Neuronal stem cell (in vitro differentiated cells): ENCODE data around the gene TRPV4.

Experiments
- DNase-seq: peaks from one replicate; pipeline ENCODE4 v3.0.0-alpha.2; 2013; ENCODE audit warnings: low spot score
- H2AFZ ChIP-seq: one replicate; pipeline ENCODE4 v1.6.1; 2013; ENCODE audit warnings: mild to moderate bottlenecking, low read length, inconsistent platforms
- H2AK5ac ChIP-seq: 2 replicates; pipeline ENCODE4 v1.6.1; 2013; ENCODE audit warnings: low read depth, mild to moderate bottlenecking, inconsistent platforms, low read length, moderate library complexity, mixed read lengths
- H2BK120ac ChIP-seq: 2 replicates; pipeline ENCODE4 v1.6.1; 2013; ENCODE audit warnings: low read depth, mild to moderate bottlenecking, inconsistent platforms, low read length, moderate library complexity, mixed read lengths
- H2BK12ac ChIP-seq: one replicate; pipeline ENCODE4 v1.6.1; 2013; ENCODE audit warnings: low read length, inconsistent platforms
- H2BK15ac ChIP-seq: 2 replicates; pipeline ENCODE4 v1.6.1; 2013; ENCODE audit warnings: mild to moderate bottlenecking, low read length, inconsistent platforms, mixed read lengths
- H2BK5ac ChIP-seq: one replicate; pipeline ENCODE4 v1.6.1; 2013; ENCODE audit warnings: inconsistent platforms, mild to moderate bottlenecking, low read length, moderate library complexity
- H3K14ac ChIP-seq: one replicate; pipeline ENCODE4 v1.6.1; 2013; ENCODE audit warnings: low read length, inconsistent platforms
- H3K18ac ChIP-seq: 2 replicates; pipeline ENCODE4 v1.6.1; 2013; ENCODE audit warnings: low read length, inconsistent platforms
- H3K23ac ChIP-seq: 2 replicates; pipeline ENCODE4 v1.6.1; 2013; ENCODE audit warnings: low read depth, mild to moderate bottlenecking, mixed read lengths, low read length, inconsistent platforms; ENCODE audit not compliant: poor library complexity
- H3K27ac ChIP-seq: replicated peaks from 3 replicates; pipeline ENCODE4 v1.5.1; 2013; ENCODE audit warnings: low read length, inconsistent platforms
- H3K27me3 ChIP-seq, 3 experiments: 2 replicates each; pipeline ENCODE4 v1.6.1; 2013; ENCODE audit warnings: low read length in 3 of 3, mild to moderate bottlenecking in 2 of 3, inconsistent platforms in 1 of 3, low read depth in 1 of 3, mixed read lengths in 1 of 3, moderate library complexity in 1 of 3; ENCODE audit not compliant: control insufficient read depth in 3 of 3, insufficient read depth in 3 of 3
- H3K36me3 ChIP-seq, 2 donors: replicated peaks in 1 of 2; 2 replicates each; pipeline ENCODE4 v1.6.1; 2013; ENCODE audit warnings: low read length in 2 of 2; ENCODE audit not compliant: control insufficient read depth in 2 of 2, insufficient read depth in 2 of 2
- H3K4ac ChIP-seq: 2 replicates; pipeline ENCODE4 v1.6.1; 2013; ENCODE audit warnings: inconsistent platforms, mild to moderate bottlenecking, low read length, moderate library complexity
- H3K4me1 ChIP-seq, 2 donors: 1 replicate in 1 of 2; 2 replicates in 1 of 2; pipeline ENCODE4 v1.6.1; 2013; ENCODE audit warnings: low read length in 2 of 2, low read depth in 1 of 2; ENCODE audit not compliant: control insufficient read depth in 2 of 2, insufficient read depth in 1 of 2
- H3K4me2 ChIP-seq: one replicate; pipeline ENCODE4 v1.6.1; 2013; ENCODE audit warnings: mild to moderate bottlenecking, low read length, inconsistent platforms; ENCODE audit not compliant: insufficient read depth, poor library complexity, severe bottlenecking
- H3K4me3 ChIP-seq, 2 donors: 2 replicates each; pipeline ENCODE4 v1.5.1; 2013; ENCODE audit warnings: low read length in 2 of 2, mild to moderate bottlenecking in 2 of 2, inconsistent platforms in 1 of 2, moderate library complexity in 1 of 2
- H3K79me1 ChIP-seq: one replicate; pipeline ENCODE4 v1.6.1; 2013; ENCODE audit warnings: low read depth, mild to moderate bottlenecking, inconsistent platforms, low read length, moderate library complexity
- H3K9ac ChIP-seq: one replicate; pipeline ENCODE4 v1.6.1; 2013; ENCODE audit warnings: mild to moderate bottlenecking, low read depth, low read length, inconsistent platforms; ENCODE audit not compliant: poor library complexity
- H3K9me3 ChIP-seq, 2 donors: replicated peaks in 1 of 2; 2 replicates each; pipeline versions ENCODE3 to v1.6.1; 2013; ENCODE audit warnings: low read length in 2 of 2, mild to moderate bottlenecking in 2 of 2, inconsistent platforms in 1 of 2, low read depth in 1 of 2, mixed read lengths in 1 of 2, moderate library complexity in 1 of 2; ENCODE audit not compliant: control insufficient read depth in 2 of 2, insufficient read depth in 1 of 2
- H4K8ac ChIP-seq: one replicate; pipeline ENCODE4 v1.6.1; 2013; ENCODE audit warnings: low read depth, mild to moderate bottlenecking, inconsistent platforms, low read length, moderate library complexity
- H4K91ac ChIP-seq: one replicate; pipeline ENCODE4 v1.6.1; 2013; ENCODE audit warnings: low read length, low read depth, mild to moderate bottlenecking, inconsistent platforms; ENCODE audit not compliant: poor library complexity
- WGBS, 2 donors: extraction: QIAGEN DNeasy Blood & Tissue Kit; methylation state at CpG; one replicate each; pipeline ENCODE4 v1.1.7; 2013; ENCODE audit warnings: missing lambda C conversion rate in 2 of 2, mixed read lengths in 1 of 2; ENCODE audit not compliant: insufficient read length in 2 of 2, insufficient replicate concordance in 1 of 2; ENCODE audit errors: extremely low coverage in 2 of 2; 5-methylcytosine and 5-hydroxymethylcytosine counted together

TRPV4 gene

GRCh38 chr12:109831365-109831764 is 1.8 kb downstream of the TRPV4 start:
- H3K18ac ChIP-seq, result no peak overlapping the region
- peaks cover 0 to 43% (median 2%) of the 10 kb centered on the region in 3 experiments for H3K27me3 ChIP-seq
- H3K9me3 ChIP-seq, result no peaks in the 10 kb centered on the region
- H3K4me2 ChIP-seq, result no peak overlapping the region
- H2BK120ac ChIP-seq, result no peak overlapping the region
- no peak overlapping the region for H3K4me3 ChIP-seq
- no peak for DNase-seq
- no peak overlapping the region for H2BK15ac ChIP-seq
- no peak overlapping the region for H3K4ac ChIP-seq
- no peak overlapping the region for H4K91ac ChIP-seq
- no peak overlapping the region for H2AFZ ChIP-seq
- no peak overlapping the region for H3K23ac ChIP-seq
- H4K8ac ChIP-seq, result no peak overlapping the region
- H3K27ac ChIP-seq, result no peak overlapping the region
- no peak overlapping the region for H3K9ac ChIP-seq
- no peak overlapping the region for H2AK5ac ChIP-seq
- H3K14ac ChIP-seq, result no peak overlapping the region
- H2BK5ac ChIP-seq, result no peak overlapping the region
- no peaks in the 10 kb centered on the region for H3K4me1 ChIP-seq
- H3K79me1 ChIP-seq, result no peaks in the 10 kb centered on the region
- H3K36me3 ChIP-seq, result no peaks in the 10 kb centered on the region
- no CpG with 5 or more reads among the region's 6 CpGs for WGBS, 2 donors
- no peak overlapping the region for H2BK12ac ChIP-seq

GRCh38 chr12:109830718-109831117 is 2.5 kb downstream of the TRPV4 start:
- Histone ChIP-seq H2BK120ac (no peak overlapping the region), H2AFZ (no peak overlapping the region), H3K14ac (no peak overlapping the region), H2BK12ac (no peak overlapping the region), H3K36me3 (no peaks in the 10 kb centered on the region), H3K27me3 (peaks cover 0 to 44% (median 2%) of the 10 kb centered on the region in 3 experiments), H3K23ac (no peak overlapping the region), H3K27ac (no peak overlapping the region), H4K8ac (no peak overlapping the region), H2AK5ac (no peak overlapping the region), H3K4me2 (no peak overlapping the region), H2BK5ac (no peak overlapping the region), H3K4ac (no peak overlapping the region), H4K91ac (no peak overlapping the region), H3K18ac (no peak overlapping the region), H3K9me3 (no peaks in the 10 kb centered on the region), H3K9ac (no peak overlapping the region), H3K79me1 (no peaks in the 10 kb centered on the region), H2BK15ac (no peak overlapping the region), H3K4me3 (no peak overlapping the region), H3K4me1 (no peaks in the 10 kb centered on the region)
- no peak for DNase-seq
- WGBS, 2 donors, result no CpG with 5 or more reads among the region's 2 CpGs

- Histone ChIP-seq H4K91ac (no peak overlapping the region), H2BK12ac (no peak overlapping the region), H3K9ac (peak overlapping the region; percentile 21), H3K27me3 (peaks cover 0 to 49% (median 2%) of the 10 kb centered on the region in 3 experiments), H3K9me3 (no peaks in the 10 kb centered on the region), H3K27ac (no peak overlapping the region), H2AK5ac (no peak overlapping the region), H2BK120ac (no peak overlapping the region), H3K14ac (no peak overlapping the region), H4K8ac (no peak overlapping the region), H3K23ac (no peak overlapping the region), H3K79me1 (no peaks in the 10 kb centered on the region), H3K18ac (no peak overlapping the region), H3K4me3 (no peak overlapping the region), H3K4ac (no peak overlapping the region), H2BK5ac (no peak overlapping the region), H3K4me2 (no peak overlapping the region), H2BK15ac (no peak overlapping the region), H3K36me3 (no peaks in the 10 kb centered on the region), H2AFZ (no peak overlapping the region), H3K4me1 (no peaks in the 10 kb centered on the region)
- no peak for DNase-seq
- no CpG with 5 or more reads among the region's 2 CpGs for WGBS, 2 donors
Observed at GRCh38 chr12:109830267-109830666, 2.9 kb downstream of the TRPV4 start.

- no peak overlapping the region for H3K18ac ChIP-seq
- no peak overlapping the region for H3K14ac ChIP-seq
- no peak overlapping the region for H3K9ac ChIP-seq
- no CpG with 5 or more reads among the region's 10 CpGs for WGBS, 2 donors
- no peak overlapping the region for H2AFZ ChIP-seq
- H2AK5ac ChIP-seq, result peak overlapping the region; percentile 28
- H2BK5ac ChIP-seq, result no peak overlapping the region
- H4K91ac ChIP-seq, result no peak overlapping the region
- DNase-seq, result no peak
- H4K8ac ChIP-seq, result no peak overlapping the region
- no peaks in the 10 kb centered on the region for H3K9me3 ChIP-seq
- H3K27me3 ChIP-seq, result peaks cover 0 to 50% (median 2%) of the 10 kb centered on the region in 3 experiments
- no peak overlapping the region for H3K23ac ChIP-seq
- no peaks in the 10 kb centered on the region for H3K4me1 ChIP-seq
- H3K27ac ChIP-seq, result no peak overlapping the region
- H3K4ac ChIP-seq, result no peak overlapping the region
- no peak overlapping the region for H2BK15ac ChIP-seq
- H3K4me2 ChIP-seq, result no peak overlapping the region
- H2BK12ac ChIP-seq, result no peak overlapping the region
- H2BK120ac ChIP-seq, result no peak overlapping the region
- H3K4me3 ChIP-seq, result no peak overlapping the region
- H3K79me1 ChIP-seq, result no peaks in the 10 kb centered on the region
- H3K36me3 ChIP-seq, result no peaks in the 10 kb centered on the region
Observed at GRCh38 chr12:109829667-109830066, 3.5 kb downstream of the TRPV4 start.
